AG09319 (cell line): Measurements from ENCODE around the gene ANKMY1.

Experiments used
- DNase-seq: peaks from one replicate; pipeline ENCODE4 v3.0.0-alpha.2; 2010; ENCODE audit warnings: low read depth; ENCODE audit errors: extremely low read depth
- CTCF ChIP-seq: IDR thresholded peaks from 2 replicates; pipeline ENCODE4 v1.5.1; 2011; ENCODE audit warnings: low read depth, mild to moderate bottlenecking, inconsistent platforms, low read length, moderate library complexity

The ANKMY1 gene

GRCh38 chr2:240511351-240512108, 46.3 kb downstream of the ANKMY1 start:
- TF ChIP-seq CTCF = no peak
- no peak for DNase-seq

- no peak for DNase-seq
Measured at GRCh38 chr2:240510513-240511210, 47.1 kb downstream of the ANKMY1 start.

DNA sequence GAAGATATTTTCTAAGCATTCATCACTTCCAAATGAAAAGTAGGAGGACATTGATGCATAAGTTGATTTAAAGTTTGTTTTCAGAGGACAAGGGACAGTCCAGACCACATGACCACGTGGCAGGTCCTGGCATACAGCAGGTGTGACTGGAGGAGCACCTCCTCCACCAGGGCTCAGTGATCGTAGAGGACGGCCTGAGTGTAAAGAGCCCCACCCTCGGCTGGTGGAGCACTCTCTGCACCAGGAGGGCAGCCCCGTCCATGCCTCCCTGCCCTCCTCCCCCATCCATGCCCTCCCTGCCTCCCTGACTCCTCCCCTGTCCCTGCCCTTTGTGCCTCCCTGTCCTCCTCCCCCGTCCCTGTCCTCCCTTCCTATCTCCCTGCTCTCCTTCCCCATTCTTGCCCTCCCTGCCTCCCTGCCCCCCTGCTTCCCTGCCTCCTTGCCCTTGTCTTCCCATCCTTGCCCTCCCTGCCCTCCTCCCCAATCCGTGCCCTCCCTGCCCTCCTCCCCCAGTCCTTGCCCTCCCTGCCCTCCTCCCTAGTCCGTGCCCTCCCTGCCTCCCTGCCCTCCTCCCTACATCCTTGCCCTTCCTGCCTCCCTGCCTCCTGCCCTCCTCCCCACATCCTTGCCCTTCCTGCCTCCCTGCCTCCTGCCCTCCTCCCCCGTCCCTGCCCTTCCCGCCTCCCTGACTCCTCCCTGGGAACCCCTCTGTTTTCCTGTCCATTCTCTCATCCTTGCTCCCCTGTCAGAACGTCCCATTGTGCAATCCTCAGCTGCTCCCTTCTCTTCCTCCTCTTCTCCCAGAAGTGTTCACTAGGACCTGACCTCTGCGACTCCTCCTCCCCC, 47.9 kb downstream of the ANKMY1 start:
- TF ChIP-seq CTCF = no peak
- no peak for DNase-seq

More at GRCh38 chr2:240510513-240511210, 47.1 kb downstream of the ANKMY1 start:
- TF ChIP-seq CTCF = no peak

DNA sequence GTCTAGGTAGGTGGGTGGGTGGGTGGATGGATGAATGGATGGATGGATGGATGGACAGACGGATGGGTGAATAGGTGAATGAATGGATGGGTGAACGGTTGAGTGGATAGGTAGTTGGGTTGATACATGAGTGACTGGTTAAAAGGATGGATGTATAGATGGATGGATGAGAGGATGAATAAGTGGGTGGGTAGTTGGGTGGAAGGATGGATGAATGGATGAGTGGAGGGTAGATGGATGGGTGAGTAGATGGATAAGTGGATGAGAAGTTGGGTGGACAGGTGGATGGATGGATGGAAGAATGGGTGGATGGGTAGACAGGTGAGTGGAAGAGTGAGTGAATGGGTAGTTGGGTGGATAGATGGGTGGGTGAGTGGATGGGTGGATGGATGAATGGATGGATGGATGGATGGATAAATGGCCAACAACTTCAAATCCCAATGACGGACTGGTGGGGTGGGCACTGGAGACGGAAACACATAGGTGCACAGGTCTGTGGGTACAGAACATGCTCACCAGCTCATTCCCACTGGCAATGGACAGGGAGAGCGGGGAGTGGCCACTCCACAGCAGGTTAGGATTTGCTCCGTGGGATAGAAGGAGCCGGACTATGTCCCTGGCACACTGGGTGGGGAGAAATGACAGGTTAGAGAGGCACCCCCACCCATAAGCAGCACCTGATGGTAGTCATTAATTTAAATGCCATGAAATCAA, 48.8 kb downstream of the ANKMY1 start:
- DNase-seq = no peak
- TF ChIP-seq CTCF = no peak

DNA sequence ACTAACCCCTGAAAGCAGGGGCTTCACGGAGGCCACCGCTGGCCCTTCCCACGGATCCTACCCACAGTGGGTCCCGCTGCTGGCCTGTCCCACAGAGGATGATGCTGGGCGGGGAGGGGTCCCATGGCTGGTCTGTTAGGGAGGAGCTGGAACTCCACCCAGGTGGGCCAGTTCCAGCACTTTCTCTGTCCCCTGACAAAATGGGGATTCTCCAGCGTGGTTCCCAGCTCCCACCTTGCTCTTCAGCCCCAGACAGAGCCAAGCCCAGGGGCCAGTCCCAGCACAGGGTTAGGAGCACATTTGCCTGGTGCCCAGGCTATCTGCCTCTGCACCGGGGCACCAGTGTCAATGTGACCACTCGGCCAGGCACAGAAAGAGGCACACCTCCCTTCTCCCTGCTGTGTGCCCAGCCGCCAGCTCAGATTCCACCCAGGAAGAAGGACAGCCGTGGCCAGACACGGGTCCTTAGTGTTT, 50.0 kb downstream of the ANKMY1 start:
- no peak for DNase-seq
- no peak for TF ChIP-seq CTCF

GRCh38 chr2:240507060-240507777, 50.6 kb downstream of the ANKMY1 start:
- no peak for TF ChIP-seq CTCF
- DNase-seq = no peak
